Activated CD8-positive, alpha-beta T cell treated with anti-CD3 and anti-CD28 coated beads for 36 hours (primary cell): ENCODE measurements around the gene NOL4L. TPM values are rescaled to one million over a fixed set of nuclear protein-coding genes. Genes with fewer than 3 reads are reported as not detected.

ENCODE experiments used
- ATAC-seq: fragments of 200-7000 bp; cut with Tn5 transposase; one replicate; pipeline ENCODE4 v1.10.0; 2021; ENCODE audit warnings: mild to moderate bottlenecking, moderate library complexity
- CTCF ChIA-PET: fragments of 350-600 bp; sonication (Branson Sonifier 250); formaldehyde crosslinking; loops from one replicate; lab custom pipeline; 2021; ENCODE audit warnings: antibody characterized with exemption; lab: Charles Lee
- POLR2A ChIA-PET: fragments of 350-600 bp; sonication (Branson Sonifier 250); formaldehyde crosslinking; loops from one replicate; lab custom pipeline; 2021; ENCODE audit warnings: antibody characterized with exemption; lab: Charles Lee
- DNase-seq: peaks from one replicate; pipeline ENCODE4 v3.0.0-alpha.2; 2020
- H3K27ac Mint-ChIP-seq: one replicate; pipeline ENCODE4 v1.8.0; 2021; ENCODE audit warnings: mild to moderate bottlenecking, mixed read lengths
- H3K27me3 Mint-ChIP-seq: one replicate; pipeline ENCODE4 v1.8.0; 2021; ENCODE audit warnings: mixed read lengths
- H3K36me3 Mint-ChIP-seq: one replicate; pipeline ENCODE4 v1.8.0; 2021; ENCODE audit warnings: low read depth, mixed read lengths
- H3K4me1 Mint-ChIP-seq: one replicate; pipeline ENCODE4 v1.8.0; 2021; ENCODE audit warnings: low read depth, mixed read lengths
- H3K4me3 Mint-ChIP-seq: one replicate; pipeline ENCODE4 v1.8.0; 2021; ENCODE audit warnings: mild to moderate bottlenecking, moderate library complexity, mixed read lengths
- H3K9me3 Mint-ChIP-seq: one replicate; pipeline ENCODE4 v1.8.0; 2021; ENCODE audit warnings: mixed read lengths
- intact Hi-C: fragments of 100-400 bp; cut with micrococcal nuclease; formaldehyde crosslinking; loops from one replicate; pipeline ENCODE4 v1.10.0; 2022
- total RNA-seq, 2 experiments: library from RNA; stranded (reverse); gene quantifications; one replicate each; pipeline ENCODE4 v1.2.3, GENCODE V29; 2021
- TF ChIP-seq, protein P1 (sequence below): fragments of 200-600 bp; IDR thresholded peaks from one replicate; pipeline ENCODE4 v1.8.0; 2022; ENCODE audit warnings: antibody characterized with exemption, mild to moderate bottlenecking

Gene NOL4L
- total RNA-seq, 2 experiments from 2014 or later = 23.3 to 23.9 TPM

DNA sequence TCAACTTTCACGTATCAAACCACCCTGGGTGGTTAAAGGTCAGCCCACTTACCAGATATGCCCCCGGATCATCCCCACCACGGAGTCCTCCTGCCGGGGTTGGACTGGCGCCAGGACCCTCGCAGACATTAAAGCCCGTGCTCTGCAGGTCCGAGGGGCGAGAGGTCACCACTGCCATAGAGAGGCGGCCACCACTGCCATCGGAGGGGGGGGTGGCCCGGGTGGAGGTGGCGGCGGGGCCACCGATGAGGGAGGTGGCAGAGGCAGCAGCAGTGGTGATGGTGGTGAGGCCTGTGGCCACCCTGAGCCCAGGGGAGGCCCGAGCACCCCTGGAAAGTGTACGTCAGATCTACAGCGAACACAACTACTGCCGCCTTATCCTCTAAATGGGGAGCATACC is 150.7 kb downstream of the NOL4L start:
- DNase-seq = no peak
- no peak overlapping the region for H3K27ac Mint-ChIP-seq
- ATAC-seq = no peak
- H3K36me3 Mint-ChIP-seq = peaks cover 62% of the 10 kb centered on the region
- ChIA-PET CTCF (no interaction called here), POLR2A (interaction anchor here (1.0 kb wide), 1 partner anchor 9 kb away, joined by 3 read pairs; no protein-coding TSS in a partner anchor)
- H3K27me3 Mint-ChIP-seq = no peaks in the 10 kb centered on the region
- TF ChIP-seq, protein P1, sequence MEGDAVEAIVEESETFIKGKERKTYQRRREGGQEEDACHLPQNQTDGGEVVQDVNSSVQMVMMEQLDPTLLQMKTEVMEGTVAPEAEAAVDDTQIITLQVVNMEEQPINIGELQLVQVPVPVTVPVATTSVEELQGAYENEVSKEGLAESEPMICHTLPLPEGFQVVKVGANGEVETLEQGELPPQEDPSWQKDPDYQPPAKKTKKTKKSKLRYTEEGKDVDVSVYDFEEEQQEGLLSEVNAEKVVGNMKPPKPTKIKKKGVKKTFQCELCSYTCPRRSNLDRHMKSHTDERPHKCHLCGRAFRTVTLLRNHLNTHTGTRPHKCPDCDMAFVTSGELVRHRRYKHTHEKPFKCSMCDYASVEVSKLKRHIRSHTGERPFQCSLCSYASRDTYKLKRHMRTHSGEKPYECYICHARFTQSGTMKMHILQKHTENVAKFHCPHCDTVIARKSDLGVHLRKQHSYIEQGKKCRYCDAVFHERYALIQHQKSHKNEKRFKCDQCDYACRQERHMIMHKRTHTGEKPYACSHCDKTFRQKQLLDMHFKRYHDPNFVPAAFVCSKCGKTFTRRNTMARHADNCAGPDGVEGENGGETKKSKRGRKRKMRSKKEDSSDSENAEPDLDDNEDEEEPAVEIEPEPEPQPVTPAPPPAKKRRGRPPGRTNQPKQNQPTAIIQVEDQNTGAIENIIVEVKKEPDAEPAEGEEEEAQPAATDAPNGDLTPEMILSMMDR = no peak
- no peak overlapping the region for H3K4me3 Mint-ChIP-seq
- no peaks in the 10 kb centered on the region for H3K9me3 Mint-ChIP-seq
- peaks cover 16% of the 10 kb centered on the region for H3K4me1 Mint-ChIP-seq
- intact Hi-C loops = no loop called here

DNA sequence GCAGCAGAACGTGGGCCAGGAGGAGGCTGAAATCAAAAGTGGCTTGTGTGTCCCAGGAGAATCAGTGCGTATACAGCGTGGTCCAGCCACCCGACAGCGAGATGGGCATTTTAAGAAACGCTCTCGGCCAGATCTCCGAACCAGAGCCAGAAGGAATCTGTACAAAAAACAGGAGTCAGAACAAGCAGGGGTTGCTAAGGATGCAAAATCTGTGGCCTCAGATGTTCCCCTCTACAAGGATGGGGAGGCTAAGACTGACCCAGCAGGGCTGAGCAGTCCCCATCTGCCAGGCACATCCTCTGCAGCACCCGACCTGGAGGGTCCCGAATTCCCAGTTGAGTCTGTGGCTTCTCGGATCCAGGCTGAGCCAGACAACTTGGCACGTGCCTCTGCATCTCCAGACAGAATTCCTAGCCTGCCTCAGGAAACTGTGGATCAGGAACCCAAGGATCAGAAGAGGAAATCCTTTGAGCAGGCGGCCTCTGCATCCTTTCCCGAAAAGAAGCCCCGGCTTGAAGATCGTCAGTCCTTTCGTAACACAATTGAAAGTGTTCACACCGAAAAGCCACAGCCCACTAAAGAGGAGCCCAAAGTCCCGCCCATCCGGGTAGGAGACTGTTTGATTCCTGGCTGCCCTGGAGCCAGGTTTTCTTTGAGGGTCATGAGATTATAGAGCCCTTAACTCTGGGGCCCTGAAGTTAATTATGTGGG is 151.7 kb downstream of the NOL4L start:
- Mint-ChIP-seq H3K27ac (no peak overlapping the region), H3K4me3 (no peak overlapping the region), H3K36me3 (peaks cover 61% of the 10 kb centered on the region), H3K27me3 (no peaks in the 10 kb centered on the region), H3K4me1 (peaks cover 6% of the 10 kb centered on the region), H3K9me3 (no peaks in the 10 kb centered on the region)
- TF ChIP-seq, protein P1 = no peak
- intact Hi-C loops = no loop called here
- CTCF ChIA-PET = no interaction called here
- POLR2A ChIA-PET = interaction anchor here (1.0 kb wide), 1 partner anchor 10 kb away, joined by 3 read pairs; no protein-coding TSS in a partner anchor
- ATAC-seq = no peak
- DNase-seq = no peak

DNA sequence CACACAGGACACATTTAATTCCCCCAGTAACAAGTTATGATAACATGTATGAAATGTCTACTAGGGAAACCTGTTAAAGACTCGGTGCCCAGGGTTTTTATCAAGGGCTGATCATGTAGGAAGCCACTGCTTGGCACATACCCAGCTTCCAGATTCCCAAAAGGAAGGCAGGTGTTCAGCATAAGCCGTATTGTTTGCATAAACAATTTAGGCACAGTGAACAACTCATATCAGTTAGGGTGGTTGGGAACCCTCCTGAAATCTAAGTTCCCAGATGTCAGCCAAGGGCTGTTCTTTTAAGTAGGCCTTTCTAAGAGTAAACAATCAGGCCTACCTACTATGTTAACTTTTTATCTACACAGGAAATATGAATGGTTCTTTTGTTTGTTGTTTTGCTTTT is 152.9 kb downstream of the NOL4L start:
- TF ChIP-seq, protein P1 = no peak
- ATAC-seq = no peak
- Mint-ChIP-seq H3K9me3 (no peaks in the 10 kb centered on the region), H3K4me1 (no peaks in the 10 kb centered on the region), H3K36me3 (peaks cover 63% of the 10 kb centered on the region), H3K4me3 (no peak overlapping the region), H3K27me3 (no peaks in the 10 kb centered on the region), H3K27ac (no peak overlapping the region)
- CTCF ChIA-PET = interaction anchor here (1.3 kb wide), 1 partner anchor 341 kb away, joined by 3 read pairs; no protein-coding TSS in a partner anchor
- intact Hi-C loops = no loop called here
- no peak for DNase-seq
- POLR2A ChIA-PET = interaction anchor here (1.0 kb wide), 1 partner anchor 17 kb away, joined by 3 read pairs; no protein-coding TSS in a partner anchor

DNA sequence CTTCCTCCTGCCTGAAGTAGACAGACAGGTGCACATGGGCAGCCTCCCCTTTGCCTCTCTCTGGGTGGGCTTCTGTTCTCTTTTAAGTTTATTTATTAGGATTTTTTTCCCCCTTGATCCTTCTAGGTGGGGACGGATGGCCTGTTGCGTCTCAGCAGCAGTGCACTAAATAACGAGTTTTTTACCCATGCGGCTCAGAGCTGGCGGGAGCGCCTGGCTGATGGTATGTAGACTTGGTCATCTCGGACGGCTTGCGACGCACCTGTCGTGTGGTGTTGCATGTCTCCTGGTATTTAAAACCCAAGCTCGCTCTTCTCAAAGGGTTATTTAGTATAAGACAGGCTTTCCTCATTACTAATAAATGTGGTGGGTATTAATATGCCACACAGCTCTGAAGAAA is 153.7 kb downstream of the NOL4L start:
- H3K27me3 Mint-ChIP-seq = no peaks in the 10 kb centered on the region
- ATAC-seq (no peak), DNase-seq (no peak)
- ChIA-PET POLR2A (interaction anchor here (0.6 kb wide), 1 partner anchor 222 kb away, joined by 3 read pairs; no protein-coding TSS in a partner anchor), CTCF (interaction anchor here (1.3 kb wide), 1 partner anchor 13 kb away, joined by 3 read pairs; no protein-coding TSS in a partner anchor)
- H3K4me3 Mint-ChIP-seq = no peak overlapping the region
- H3K36me3 Mint-ChIP-seq = peaks cover 61% of the 10 kb centered on the region
- TF ChIP-seq, protein P1 = no peak
- no peak overlapping the region for H3K27ac Mint-ChIP-seq
- no peaks in the 10 kb centered on the region for H3K4me1 Mint-ChIP-seq
- H3K9me3 Mint-ChIP-seq = no peaks in the 10 kb centered on the region
- intact Hi-C loops = no loop called here

DNA sequence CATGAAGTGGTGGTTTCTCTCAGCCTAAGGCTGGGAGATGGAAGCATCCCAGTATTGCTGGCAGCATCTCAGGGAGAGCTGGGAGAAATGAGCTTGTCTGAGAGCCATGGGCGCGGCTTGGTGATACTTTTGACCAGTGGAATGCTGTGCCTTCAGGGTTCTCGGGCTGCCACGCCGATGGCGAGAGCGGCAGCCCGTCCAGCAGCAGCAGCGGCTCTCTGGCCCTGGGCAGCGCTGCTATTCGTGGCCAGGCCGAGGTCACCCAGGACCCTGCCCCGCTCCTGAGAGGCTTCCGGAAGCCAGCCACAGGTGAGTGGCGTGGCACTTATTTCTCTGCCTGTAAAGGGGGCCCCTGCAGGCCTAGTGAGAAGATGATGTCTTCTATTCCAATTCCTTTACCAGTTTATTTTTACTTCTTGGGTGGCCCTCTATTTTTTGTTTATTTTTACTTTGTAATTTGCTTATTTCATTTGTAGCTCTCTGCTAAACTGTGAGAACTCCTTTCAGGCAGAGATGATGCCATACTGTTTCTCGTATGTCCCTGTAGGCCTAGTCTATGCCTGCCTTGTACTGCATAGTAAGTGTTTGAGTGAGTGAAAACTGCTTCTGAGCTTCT is 155.3 kb downstream of the NOL4L start:
- POLR2A ChIA-PET = interaction anchor here (0.9 kb wide), 1 partner anchor 19 kb away, joined by 3 read pairs; no protein-coding TSS in a partner anchor
- no peaks in the 10 kb centered on the region for H3K9me3 Mint-ChIP-seq
- intact Hi-C loops = no loop called here
- H3K27me3 Mint-ChIP-seq = no peaks in the 10 kb centered on the region
- TF ChIP-seq, protein P1 = no peak
- H3K4me3 Mint-ChIP-seq = no peak overlapping the region
- DNase-seq = no peak
- H3K27ac Mint-ChIP-seq = no peak overlapping the region
- CTCF ChIA-PET = no interaction called here
- H3K36me3 Mint-ChIP-seq = peaks cover 65% of the 10 kb centered on the region
- no peak for ATAC-seq
- H3K4me1 Mint-ChIP-seq = peaks cover 2% of the 10 kb centered on the region
